Mucosa of stomach (tissue), 1 donor: ENCODE results near the gene NRTN.
"Not testable (repeated sequence)": the region's sequence is repeated elsewhere in the genome, so short reads cannot be mapped to it uniquely, and the experiment has no call there.

ENCODE experiments used
- H3K27me3 ChIP-seq: one replicate; pipeline ENCODE4 v1.7.0; 2013; ENCODE audit warnings: mild to moderate bottlenecking, low read length; ENCODE audit not compliant: control insufficient read depth, insufficient read depth
- H3K36me3 ChIP-seq: one replicate; pipeline ENCODE4 v1.7.0; 2013; ENCODE audit warnings: low read length; ENCODE audit not compliant: control insufficient read depth, insufficient read depth
- H3K4me1 ChIP-seq: one replicate; pipeline ENCODE4 v1.7.0; 2013; ENCODE audit warnings: mild to moderate bottlenecking, low read length; ENCODE audit not compliant: control insufficient read depth, insufficient read depth
- H3K4me3 ChIP-seq: one replicate; pipeline ENCODE4 v1.7.0; 2013; ENCODE audit warnings: low read length
- H3K9ac ChIP-seq: one replicate; pipeline ENCODE4 v1.7.0; 2013; ENCODE audit warnings: mild to moderate bottlenecking, low read length, moderate library complexity
- H3K9me3 ChIP-seq: one replicate; pipeline ENCODE4 v1.7.0; 2013; ENCODE audit warnings: mild to moderate bottlenecking, low read length, moderate library complexity; ENCODE audit not compliant: control insufficient read depth
- donor health status: Pancreatic carcinoma.

The NRTN gene

GRCh38 chr19:5804516-5805461 lies at the start of gene NRTN:
Gene NRTN (plus strand): TSS chr19:5805067. CDS start chr19:5824166, 19,099 bp downstream.
- Histone ChIP-seq H3K27me3 (peaks cover 44% of the 10 kb centered on the region), H3K4me1 (peaks cover 44% of the 10 kb centered on the region)

GRCh38 chr19:5762608-5763217 lies 42.2 kb upstream of the NRTN start:
- Histone ChIP-seq H3K36me3 (no peaks in the 10 kb centered on the region), H3K4me1 (no peaks in the 10 kb centered on the region), H3K27me3 (no peaks in the 10 kb centered on the region), H3K4me3 (no peak overlapping the region), H3K9me3 (no peaks in the 10 kb centered on the region), H3K9ac (no peak overlapping the region)

More at GRCh38 chr19:5804516-5805461, at the start of gene NRTN:
- Histone ChIP-seq H3K36me3 (no peaks in the 10 kb centered on the region), H3K9me3 (no peaks in the 10 kb centered on the region), H3K9ac (no peak within 1 kb of the TSS), H3K4me3 (no peak within 1 kb of the TSS)

GRCh38 chr19:5765220-5765619 lies 39.6 kb upstream of the NRTN start:
- no peaks in the 10 kb centered on the region for H3K27me3 ChIP-seq
- no peaks in the 10 kb centered on the region for H3K36me3 ChIP-seq
- H3K4me3 ChIP-seq, result no peak overlapping the region
- H3K4me1 ChIP-seq, result no peaks in the 10 kb centered on the region
- H3K9me3 ChIP-seq, result no peaks in the 10 kb centered on the region
- H3K9ac ChIP-seq, result no peak overlapping the region

GRCh38 chr19:5767949-5768348 lies 36.9 kb upstream of the NRTN start:
- Histone ChIP-seq H3K9ac (no peak overlapping the region), H3K4me3 (no peak overlapping the region), H3K27me3 (no peaks in the 10 kb centered on the region), H3K36me3 (no peaks in the 10 kb centered on the region), H3K9me3 (no peaks in the 10 kb centered on the region), H3K4me1 (no peaks in the 10 kb centered on the region)

GRCh38 chr19:5772416-5772815 lies 32.5 kb upstream of the NRTN start:
- H3K9me3 ChIP-seq, result no peaks in the 10 kb centered on the region

GRCh38 chr19:5773276-5773675 lies 31.6 kb upstream of the NRTN start:
- H3K4me1 ChIP-seq, result no peaks in the 10 kb centered on the region
- H3K36me3 ChIP-seq, result no peaks in the 10 kb centered on the region
- no peaks in the 10 kb centered on the region for H3K9me3 ChIP-seq
- no peak overlapping the region for H3K9ac ChIP-seq
- H3K27me3 ChIP-seq, result no peaks in the 10 kb centered on the region
- H3K4me3 ChIP-seq, result no peak overlapping the region

More at GRCh38 chr19:5772416-5772815, 32.5 kb upstream of the NRTN start:
- Histone ChIP-seq H3K36me3 (no peaks in the 10 kb centered on the region), H3K4me1 (no peaks in the 10 kb centered on the region), H3K27me3 (no peaks in the 10 kb centered on the region), H3K9ac (no peak overlapping the region), H3K4me3 (no peak overlapping the region)

- Histone ChIP-seq H3K9me3 (no peaks in the 10 kb centered on the region), H3K4me1 (no peaks in the 10 kb centered on the region), H3K9ac (no peak overlapping the region), H3K27me3 (no peaks in the 10 kb centered on the region), H3K4me3 (no peak overlapping the region), H3K36me3 (no peaks in the 10 kb centered on the region)
Observed at GRCh38 chr19:5774921-5775320, 29.9 kb upstream of the NRTN start.

GRCh38 chr19:5775668-5776309 lies 29.1 kb upstream of the NRTN start:
- no peaks in the 10 kb centered on the region for H3K9me3 ChIP-seq
- no peak overlapping the region for H3K4me3 ChIP-seq
- H3K4me1 ChIP-seq, result no peaks in the 10 kb centered on the region
- H3K27me3 ChIP-seq, result no peaks in the 10 kb centered on the region
- H3K9ac ChIP-seq, result no peak overlapping the region
- no peaks in the 10 kb centered on the region for H3K36me3 ChIP-seq

- Histone ChIP-seq H3K4me3 (no peak overlapping the region), H3K9ac (no peak overlapping the region), H3K27me3 (no peaks in the 10 kb centered on the region), H3K36me3 (no peaks in the 10 kb centered on the region), H3K4me1 (no peaks in the 10 kb centered on the region), H3K9me3 (no peaks in the 10 kb centered on the region)
Observed at GRCh38 chr19:5778402-5778801, 26.5 kb upstream of the NRTN start.

- H3K9ac ChIP-seq, H3K36me3 ChIP-seq: not testable (repeated sequence)
Observed at GRCh38 chr19:5780916-5781315, 24.0 kb upstream of the NRTN start.

GRCh38 chr19:5782322-5782721 lies 22.5 kb upstream of the NRTN start:
- Histone ChIP-seq H3K9ac (no peak overlapping the region), H3K9me3 (no peaks in the 10 kb centered on the region), H3K4me3 (no peak overlapping the region), H3K27me3 (no peaks in the 10 kb centered on the region), H3K4me1 (no peaks in the 10 kb centered on the region), H3K36me3 (peaks cover 14% of the 10 kb centered on the region)

More at GRCh38 chr19:5780916-5781315, 24.0 kb upstream of the NRTN start:
- not testable (repeated sequence) for H3K27me3 ChIP-seq, H3K4me1 ChIP-seq, H3K4me3 ChIP-seq, H3K9me3 ChIP-seq
